Measurements from ENCODE around the gene CLSTN2.

DNA sequence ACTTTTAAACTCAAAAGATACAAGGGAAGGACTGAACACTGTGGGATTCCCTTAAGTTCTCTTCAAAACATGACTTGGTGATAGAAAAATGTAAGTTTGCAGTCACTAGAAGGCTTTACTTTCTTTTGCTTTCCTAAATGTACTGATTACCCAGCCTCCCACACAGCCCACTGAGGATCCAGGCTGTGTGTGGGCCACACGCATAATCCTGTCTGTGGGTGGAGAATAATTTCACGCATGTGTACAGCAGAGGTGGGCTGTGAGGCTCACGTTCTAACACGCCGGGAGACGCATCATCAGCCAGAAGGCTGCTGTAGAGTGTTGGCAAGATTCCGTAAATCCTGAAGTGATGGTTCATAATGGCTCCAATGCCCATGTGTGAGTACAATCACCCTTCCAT, 165.5 kb downstream of the CLSTN2 start:
- TF ChIP-seq CTCF (IDR thresholded peaks at IDR 0.05; ENCODE audit: low read length): no peak
- TF ChIP-seq EZH2 (optimal IDR thresholded peaks at IDR 0.05; ENCODE audit: low read depth, low read length): no peak

All from MM.1S (cell line).